ENCODE data around the gene RPL3. TPM values are rescaled to one million over a fixed set of nuclear protein-coding genes. Genes with fewer than 3 reads are reported as not detected.
"Not testable (repeated sequence)": the region's sequence is repeated elsewhere in the genome, so short reads cannot be mapped to it uniquely, and the experiment has no call there.

RPL3 gene
- total and polyA plus RNA-seq, 5 experiments from 2014 or later = 3,621 to 5,383 (median 4,219) TPM

DNA sequence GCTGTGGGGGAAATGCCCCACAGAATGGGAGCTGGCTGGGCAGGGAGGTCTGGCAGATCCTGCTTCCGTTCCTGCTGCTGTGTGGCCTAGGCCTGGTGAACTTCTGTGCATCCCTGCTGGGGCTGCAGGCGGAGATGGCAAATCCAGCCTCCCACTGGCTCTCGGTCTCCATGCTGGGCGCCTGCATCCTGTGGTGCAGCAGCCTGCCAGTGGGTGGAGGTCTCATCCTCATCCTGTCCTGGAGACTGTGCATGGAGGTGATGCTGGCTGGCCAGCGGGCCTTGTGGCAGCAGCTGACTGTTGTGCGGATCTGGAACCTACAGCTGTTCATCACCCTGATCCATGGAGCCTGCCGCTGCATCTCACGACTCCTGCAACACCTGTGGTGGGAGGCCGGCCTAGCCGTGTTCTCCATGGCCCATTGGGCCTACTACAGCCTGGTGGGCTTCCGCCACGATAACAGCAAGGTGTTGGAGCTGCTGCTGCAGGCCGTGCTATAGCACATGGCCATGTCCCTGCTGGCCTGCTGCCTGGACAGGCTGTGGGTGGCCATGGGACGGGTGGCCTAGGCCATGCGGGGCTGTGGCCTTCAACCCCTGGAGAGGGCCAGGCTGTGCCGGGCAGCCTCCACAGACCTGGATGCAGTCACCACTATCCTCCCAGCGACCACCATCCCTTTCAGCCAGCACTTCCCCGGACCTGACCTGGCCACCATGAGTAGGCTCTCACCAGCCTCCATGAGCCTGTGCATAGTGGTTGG lies 8.8 kb upstream of the RPL3 start:
- H3K27ac Mint-ChIP-seq = no peak overlapping the region
- no peak for ATAC-seq
- POLR2A ChIA-PET = interaction anchor here (1.2 kb wide), 1 partner anchor 10 kb away, joined by 3 read pairs; no protein-coding TSS in a partner anchor
- H3K4me3 Mint-ChIP-seq = no peak overlapping the region
- peaks cover 0 to 8% (median 5%) of the 10 kb centered on the region in 4 donors for H3K4me1 Mint-ChIP-seq
- no peaks in the 10 kb centered on the region for H3K9me3 Mint-ChIP-seq
- no peaks in the 10 kb centered on the region for H3K27me3 Mint-ChIP-seq
- no peaks in the 10 kb centered on the region for H3K36me3 Mint-ChIP-seq
- no peak for DNase-seq

- H3K4me1 Mint-ChIP-seq = peaks cover 2 to 5% (median 3%) of the 10 kb centered on the region in 4 donors
- no peaks in the 10 kb centered on the region for H3K27me3 Mint-ChIP-seq
- peak overlapping the region in 1 of 10 donors; percentile 57 for H3K27ac Mint-ChIP-seq
- H3K36me3 Mint-ChIP-seq = no peaks in the 10 kb centered on the region
- POLR2A ChIA-PET = no interaction called here
- H3K4me3 Mint-ChIP-seq = no peak overlapping the region
- no peaks in the 10 kb centered on the region for H3K9me3 Mint-ChIP-seq
- no peak for DNase-seq
- no peak for ATAC-seq
Measured at GRCh38 chr22:39325392-39325932, 6.0 kb upstream of the RPL3 start.

- not testable (repeated sequence) for DNase-seq, ATAC-seq, H3K9me3 Mint-ChIP-seq, H3K27me3 Mint-ChIP-seq
- Mint-ChIP-seq H3K36me3 (peaks cover 0 to 38% (median 13%) of the 10 kb centered on the region in 3 donors), H3K4me1 (peaks cover 25 to 47% (median 43%) of the 10 kb centered on the region in 4 donors), H3K27ac (peak overlapping the region; percentile 44 to 100 (median 93)), H3K4me3 (peak overlapping the region; percentile 68 to 100 (median 99))
- POLR2A ChIA-PET = interaction anchor here (0.6 to 7.3 kb wide), 18 partner anchors 9 to 1537 kb away, joined by 3 to 231 read pairs (median 13); partner anchors contain the start of genes ATF4, CBX7, MIEF1 and PDGFB
Measured at GRCh38 chr22:39320616-39321029, 1.2 kb upstream of the RPL3 start.

DNA sequence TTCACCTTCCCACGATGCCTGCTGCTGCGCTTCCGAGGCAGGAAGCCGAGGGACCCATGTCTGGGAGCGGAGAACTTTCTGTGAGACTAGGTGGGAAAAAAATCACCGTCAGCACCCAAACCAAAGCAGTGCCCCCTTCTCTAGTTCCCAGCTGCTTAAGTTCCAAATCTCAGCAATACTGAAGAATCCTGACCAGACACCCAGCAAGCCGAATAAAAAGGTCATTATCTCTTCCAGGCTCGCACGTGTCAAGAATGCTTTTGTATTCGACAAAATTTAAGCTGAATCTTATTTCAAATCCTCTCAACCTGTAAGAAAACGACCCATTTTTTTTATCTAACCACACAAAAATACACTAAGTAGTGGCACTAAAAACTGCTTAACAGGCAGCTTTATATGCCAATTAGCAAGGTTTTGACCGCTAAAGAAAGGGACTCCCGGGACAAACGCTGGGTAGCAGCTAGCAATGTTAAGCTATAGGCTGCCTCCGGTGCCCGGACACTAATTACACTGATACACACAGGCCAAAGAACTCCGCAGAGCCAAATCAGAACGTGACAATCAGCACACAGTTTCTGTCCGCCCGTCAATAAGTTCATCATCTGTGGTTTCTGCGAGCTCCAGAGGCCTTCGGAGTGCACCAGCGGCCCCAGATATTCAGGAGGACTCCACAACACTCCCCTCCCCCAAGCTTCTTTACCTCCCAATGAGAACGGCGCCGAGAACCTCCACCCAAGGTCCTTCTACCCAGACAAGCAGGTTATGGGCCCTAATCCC lies 728 bp downstream of the RPL3 start:
- peak; percentile 13 to 19 for ATAC-seq
- peak in 2 of 10 donors; percentile 28 to 31 for DNase-seq
- Mint-ChIP-seq H3K4me3 (peak overlapping the region; percentile 99 to 100 (median 100)), H3K4me1 (peaks cover 25 to 62% (median 55%) of the 10 kb centered on the region in 4 donors), H3K9me3 (no peaks in the 10 kb centered on the region), H3K36me3 (peaks cover 0 to 58% (median 15%) of the 10 kb centered on the region in 3 donors), H3K27ac (peak overlapping the region; percentile 96 to 100 (median 99)), H3K27me3 (peaks cover 0 to 5% (median 0%) of the 10 kb centered on the region in 5 donors)
- POLR2A ChIA-PET = interaction anchor here (0.6 to 7.3 kb wide), 46 partner anchors 7 to 1538 kb away, joined by 3 to 231 read pairs (median 5); partner anchors contain the start of genes ADSL, APOBEC3B, APOBEC3D and ATF4

- Mint-ChIP-seq H3K36me3 (peaks cover 0 to 65% (median 15%) of the 10 kb centered on the region in 3 donors), H3K4me3 (peak overlapping the region; percentile 99 to 100 (median 100)), H3K27ac (peak overlapping the region; percentile 96 to 100 (median 99)), H3K27me3 (peaks cover 0 to 5% (median 0%) of the 10 kb centered on the region in 5 donors), H3K9me3 (no peaks in the 10 kb centered on the region), H3K4me1 (peaks cover 25 to 67% (median 57%) of the 10 kb centered on the region in 4 donors)
- DNase-seq (no peak), ATAC-seq (no peak)
- POLR2A ChIA-PET = interaction anchor here (0.6 to 7.3 kb wide), 32 partner anchors 8 to 636 kb away, joined by 3 to 231 read pairs (median 6); partner anchors contain the start of genes APOBEC3B, APOBEC3D, ATF4 and CBX6
Measured at GRCh38 chr22:39317775-39318506, 1.5 kb downstream of the RPL3 start.

GRCh38 chr22:39317084-39317774 lies 2.2 kb downstream of the RPL3 start:
- H3K27ac Mint-ChIP-seq = peak overlapping the region; percentile 66 to 100 (median 97)

GRCh38 chr22:39316440-39317083 lies 2.9 kb downstream of the RPL3 start:
- DNase-seq (peak; percentile 61 to 89 (median 72)), ATAC-seq (peak; percentile 30 to 44)
- peaks cover 25 to 74% (median 59%) of the 10 kb centered on the region in 4 donors for H3K4me1 Mint-ChIP-seq
- peak overlapping the region; percentile 5 to 100 (median 82) for H3K4me3 Mint-ChIP-seq
- peaks cover 0 to 78% (median 15%) of the 10 kb centered on the region in 3 donors for H3K36me3 Mint-ChIP-seq
- H3K27ac Mint-ChIP-seq = peak overlapping the region in 9 of 10 donors; percentile 41 to 100 (median 88)
- peaks cover 0 to 5% (median 0%) of the 10 kb centered on the region in 5 donors for H3K27me3 Mint-ChIP-seq
- H3K9me3 Mint-ChIP-seq = no peaks in the 10 kb centered on the region
- POLR2A ChIA-PET = interaction anchor here (1.1 to 7.3 kb wide), 10 partner anchors 8 to 445 kb away, joined by 3 to 231 read pairs (median 64); partner anchors contain the start of genes ATF4, CBX6, CBX7 and PDGFB

More at GRCh38 chr22:39317084-39317774, 2.2 kb downstream of the RPL3 start:
- peaks cover 25 to 71% (median 57%) of the 10 kb centered on the region in 4 donors for H3K4me1 Mint-ChIP-seq
- peaks cover 0 to 72% (median 15%) of the 10 kb centered on the region in 3 donors for H3K36me3 Mint-ChIP-seq
- POLR2A ChIA-PET = interaction anchor here (0.8 to 7.3 kb wide), 12 partner anchors 9 to 446 kb away, joined by 3 to 231 read pairs (median 44); partner anchors contain the start of genes ATF4, CBX6, CBX7 and PDGFB
- DNase-seq (no peak), ATAC-seq (no peak)
- peaks cover 0 to 5% (median 0%) of the 10 kb centered on the region in 5 donors for H3K27me3 Mint-ChIP-seq
- H3K9me3 Mint-ChIP-seq = no peaks in the 10 kb centered on the region
- H3K4me3 Mint-ChIP-seq = peak overlapping the region; percentile 74 to 100 (median 99)

DNA sequence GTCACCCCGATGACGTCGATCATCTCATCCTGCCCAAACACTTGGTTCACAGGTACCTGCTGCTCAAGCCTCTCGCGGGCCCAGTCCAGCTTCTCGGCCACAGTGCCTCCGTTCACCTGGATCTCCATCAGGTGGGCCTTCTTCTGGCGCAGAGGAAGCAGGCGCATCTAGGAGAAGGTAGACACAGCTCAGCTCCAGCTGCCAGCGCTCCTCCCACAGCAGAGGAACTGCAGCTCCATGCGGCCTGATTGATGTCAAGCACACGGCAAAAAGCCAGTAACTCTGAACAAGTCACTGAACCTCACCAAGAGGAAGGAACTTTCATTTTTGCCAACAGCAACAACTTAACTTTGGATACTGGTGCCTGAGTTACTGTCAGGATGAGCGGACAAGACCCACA lies 4.0 kb downstream of the RPL3 start:
- POLR2A ChIA-PET = interaction anchor here (0.6 to 7.3 kb wide), 9 partner anchors 9 to 215 kb away, joined by 3 to 231 read pairs (median 4); partner anchors contain the start of genes CBX7, PDGFB and RPS19BP1
- H3K36me3 Mint-ChIP-seq = peaks cover 0 to 84% (median 15%) of the 10 kb centered on the region in 3 donors
- H3K4me1 Mint-ChIP-seq = peaks cover 26 to 76% (median 58%) of the 10 kb centered on the region in 4 donors
- DNase-seq (no peak), ATAC-seq (no peak)
- H3K4me3 Mint-ChIP-seq = no peak overlapping the region
- H3K9me3 Mint-ChIP-seq = no peaks in the 10 kb centered on the region
- H3K27ac Mint-ChIP-seq = peak overlapping the region in 8 of 10 donors; percentile 41 to 99 (median 79)
- peaks cover 0 to 5% (median 0%) of the 10 kb centered on the region in 5 donors for H3K27me3 Mint-ChIP-seq

DNA sequence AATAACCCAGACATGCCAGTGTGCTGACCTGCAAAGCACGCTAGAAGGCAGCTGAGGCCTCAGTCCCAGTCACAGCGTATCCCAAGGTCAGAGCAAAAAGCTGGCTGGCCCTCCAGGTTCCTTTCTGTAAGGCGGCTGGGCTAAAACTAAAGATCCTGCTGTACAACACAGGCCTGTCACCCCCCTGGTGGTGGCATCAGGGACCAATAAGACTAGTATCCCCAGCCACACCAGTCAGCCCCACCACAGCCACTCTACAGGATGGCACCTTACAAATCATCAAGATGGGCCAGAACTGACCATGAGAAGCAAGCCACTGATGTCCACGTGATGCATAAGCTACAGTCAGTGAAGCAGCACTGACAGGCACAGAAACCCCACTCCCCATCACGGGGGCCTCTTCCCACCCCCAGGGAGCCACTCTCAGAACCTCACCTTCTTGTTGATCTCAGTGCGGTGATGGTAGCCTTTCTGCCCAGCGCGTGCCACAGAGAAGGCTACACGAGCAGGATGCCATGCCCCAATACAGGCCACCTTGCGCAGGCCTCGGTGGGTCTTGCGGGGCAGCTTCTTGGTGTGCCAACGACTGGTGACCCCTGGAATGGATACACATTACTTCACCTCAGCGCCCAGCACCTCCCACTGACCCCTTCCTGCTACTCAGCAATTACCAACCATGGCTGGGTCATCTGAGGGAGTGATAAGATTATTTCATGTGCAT lies 5.0 kb downstream of the RPL3 start:
- ATAC-seq (no peak), DNase-seq (no peak)
- POLR2A ChIA-PET = interaction anchor here (0.6 to 7.3 kb wide), 8 partner anchors 8 to 1654 kb away, joined by 3 to 231 read pairs (median 4); partner anchors contain the start of genes CBX7 and PDGFB
- Mint-ChIP-seq H3K27me3 (peaks cover 0 to 2% (median 0%) of the 10 kb centered on the region in 5 donors), H3K27ac (peak overlapping the region in 5 of 10 donors; percentile 14 to 91 (median 62)), H3K4me3 (peak overlapping the region in 1 of 10 donors; percentile 48), H3K4me1 (peaks cover 22 to 70% (median 54%) of the 10 kb centered on the region in 4 donors), H3K9me3 (no peaks in the 10 kb centered on the region), H3K36me3 (peaks cover 0 to 82% (median 15%) of the 10 kb centered on the region in 3 donors)

Data from naive thymus-derived CD8-positive, alpha-beta T cell (primary cell).